NCI-H1436 treated with DMSO at 0.1 percent for 48 hours (cell line): ENCODE measurements around the gene CTDSP2.
"Not testable (repeated sequence)": the region's sequence is repeated elsewhere in the genome, so short reads cannot be mapped to it uniquely, and the experiment has no call there.

Experiments
- DNase-seq: peaks from one replicate; lab custom pipeline; 2025; lab: John Stamatoyannopoulos, UW

CTDSP2 gene

GRCh38 chr12:57881475-57881874, 34.9 kb upstream of the CTDSP2 start:
- DNase-seq: no peak

GRCh38 chr12:57881035-57881434, 34.5 kb upstream of the CTDSP2 start:
- not testable (repeated sequence) for DNase-seq

- no peak for DNase-seq
These were observed 31.3 kb upstream of the CTDSP2 start for GRCh38 chr12:57877876-57878275.

- DNase-seq: no peak
These were observed 29.4 kb upstream of the CTDSP2 start for GRCh38 chr12:57875753-57876547.

- no peak for DNase-seq
These were observed 27.9 kb upstream of the CTDSP2 start for GRCh38 chr12:57874166-57875108.

- no peak for DNase-seq
These were observed 25.8 kb upstream of the CTDSP2 start for GRCh38 chr12:57872362-57872761.

- DNase-seq: no peak
These were observed 23.4 kb upstream of the CTDSP2 start for GRCh38 chr12:57869927-57870318.

- DNase-seq: no peak
These were observed 22.9 kb upstream of the CTDSP2 start for GRCh38 chr12:57869298-57869926.

GRCh38 chr12:57868851-57869268, 22.3 kb upstream of the CTDSP2 start:
- DNase-seq: peak; percentile 74

GRCh38 chr12:57868221-57868620, 21.7 kb upstream of the CTDSP2 start:
- DNase-seq: no peak

- no peak for DNase-seq
These were observed 19.9 kb upstream of the CTDSP2 start for GRCh38 chr12:57866308-57867019.

GRCh38 chr12:57865084-57865751, 18.7 kb upstream of the CTDSP2 start:
- no peak for DNase-seq

- no peak for DNase-seq
These were observed 18.0 kb upstream of the CTDSP2 start for GRCh38 chr12:57864442-57865083.

- DNase-seq: no peak
These were observed 17.1 kb upstream of the CTDSP2 start for GRCh38 chr12:57863676-57864075.

- no peak for DNase-seq
These were observed 15.4 kb upstream of the CTDSP2 start for GRCh38 chr12:57861967-57862366.

GRCh38 chr12:57860883-57861282, 14.4 kb upstream of the CTDSP2 start:
- DNase-seq: not testable (repeated sequence)

GRCh38 chr12:57859121-57859520, 12.6 kb upstream of the CTDSP2 start:
- no peak for DNase-seq

GRCh38 chr12:57858123-57858522, 11.6 kb upstream of the CTDSP2 start:
- not testable (repeated sequence) for DNase-seq

- no peak for DNase-seq
These were observed 8.4 kb upstream of the CTDSP2 start for GRCh38 chr12:57854965-57855364.

GRCh38 chr12:57853864-57854556, 7.5 kb upstream of the CTDSP2 start:
- no peak for DNase-seq
